Bronchial epithelial cell (primary cell): Measurements from ENCODE around the gene KL. TPM values are rescaled to one million over a fixed set of nuclear protein-coding genes. Genes with fewer than 3 reads are reported as not detected.

ENCODE experiments used
- DNase-seq: peaks from one replicate; pipeline ENCODE4 v3.0.0-alpha.2; 2010; ENCODE audit warnings: low read depth
- FAIRE-seq: peaks from 2 replicates; lab custom pipeline; 2011; peaks lifted over from hg19 to GRCh38; lab: Jason Lieb, UNC
- H3K27me3 ChIP-seq: 2 replicates; pipeline ENCODE4 v1.5.1; 2011; ENCODE audit warnings: low read length; ENCODE audit not compliant: control insufficient read depth, insufficient read depth
- H3K36me3 ChIP-seq: 2 replicates; pipeline ENCODE4 v1.5.1; 2011; ENCODE audit warnings: low read length; ENCODE audit not compliant: control insufficient read depth, insufficient read depth
- H3K4me3 ChIP-seq: 2 replicates; pipeline ENCODE4 v1.5.1; 2011; ENCODE audit warnings: mild to moderate bottlenecking, low read depth, low read length, control low read depth
- total RNA-seq: library from RNA; depleted of rRNA; stranded (reverse); fragments of >200 nt; gene quantifications from 2 replicates; pipeline ENCODE4 v1.2.1, GENCODE V29; 2014
- TF ChIP-seq, protein P1 (sequence below): IDR thresholded peaks from 2 replicates; pipeline ENCODE4 v1.5.1; 2011; ENCODE audit warnings: mild to moderate bottlenecking, moderate library complexity, low read length, control low read depth, inconsistent platforms; ENCODE audit not compliant: insufficient read depth, severe bottlenecking

KL gene
- total RNA-seq, 1 donor from 2014 or later, result not detected

- Histone ChIP-seq H3K27me3 (no peaks in the 10 kb centered on the region), H3K36me3 (no peaks in the 10 kb centered on the region), H3K4me3 (no peak overlapping the region)
- DNase-seq, result no peak
- TF ChIP-seq, protein P1, sequence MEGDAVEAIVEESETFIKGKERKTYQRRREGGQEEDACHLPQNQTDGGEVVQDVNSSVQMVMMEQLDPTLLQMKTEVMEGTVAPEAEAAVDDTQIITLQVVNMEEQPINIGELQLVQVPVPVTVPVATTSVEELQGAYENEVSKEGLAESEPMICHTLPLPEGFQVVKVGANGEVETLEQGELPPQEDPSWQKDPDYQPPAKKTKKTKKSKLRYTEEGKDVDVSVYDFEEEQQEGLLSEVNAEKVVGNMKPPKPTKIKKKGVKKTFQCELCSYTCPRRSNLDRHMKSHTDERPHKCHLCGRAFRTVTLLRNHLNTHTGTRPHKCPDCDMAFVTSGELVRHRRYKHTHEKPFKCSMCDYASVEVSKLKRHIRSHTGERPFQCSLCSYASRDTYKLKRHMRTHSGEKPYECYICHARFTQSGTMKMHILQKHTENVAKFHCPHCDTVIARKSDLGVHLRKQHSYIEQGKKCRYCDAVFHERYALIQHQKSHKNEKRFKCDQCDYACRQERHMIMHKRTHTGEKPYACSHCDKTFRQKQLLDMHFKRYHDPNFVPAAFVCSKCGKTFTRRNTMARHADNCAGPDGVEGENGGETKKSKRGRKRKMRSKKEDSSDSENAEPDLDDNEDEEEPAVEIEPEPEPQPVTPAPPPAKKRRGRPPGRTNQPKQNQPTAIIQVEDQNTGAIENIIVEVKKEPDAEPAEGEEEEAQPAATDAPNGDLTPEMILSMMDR, result no peak
- no peak for FAIRE-seq
These were observed 80.8 kb downstream of the KL start for GRCh38 chr13:33096886-33097605.

DNA sequence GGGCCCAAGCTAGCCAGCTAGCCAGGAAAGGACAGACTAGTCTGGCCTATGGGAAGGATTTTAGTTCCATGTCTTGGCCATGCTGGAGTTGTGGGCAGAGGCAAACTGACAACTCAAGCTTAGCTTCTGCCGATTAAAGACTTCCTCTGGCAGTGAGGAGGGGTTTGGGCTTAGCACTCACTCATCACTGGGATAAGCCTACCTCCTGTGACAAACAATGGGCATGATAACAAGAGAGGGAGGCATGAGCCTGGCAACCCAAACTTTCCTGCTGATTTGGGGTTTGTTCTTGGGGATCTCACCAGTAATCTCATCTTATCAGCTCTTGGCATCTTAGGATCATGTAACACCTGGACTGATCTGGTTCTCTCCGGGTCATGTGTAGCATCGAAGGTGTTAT is 83.6 kb downstream of the KL start:
- TF ChIP-seq, protein P1, result no peak
- H3K4me3 ChIP-seq, result no peak overlapping the region
- FAIRE-seq, result peak; percentile 83
- no peaks in the 10 kb centered on the region for H3K36me3 ChIP-seq
- no peaks in the 10 kb centered on the region for H3K27me3 ChIP-seq
- no peak for DNase-seq

- TF ChIP-seq, protein P1, result no peak
- FAIRE-seq, result no peak
- Histone ChIP-seq H3K36me3 (no peaks in the 10 kb centered on the region), H3K27me3 (no peaks in the 10 kb centered on the region), H3K4me3 (no peak overlapping the region)
- DNase-seq, result no peak
These were observed 84.7 kb downstream of the KL start for GRCh38 chr13:33100886-33101285.

GRCh38 chr13:33101835-33102234 is 85.6 kb downstream of the KL start:
- no peak for DNase-seq
- TF ChIP-seq, protein P1, result no peak
- H3K27me3 ChIP-seq, result no peaks in the 10 kb centered on the region
- H3K4me3 ChIP-seq, result no peak overlapping the region
- H3K36me3 ChIP-seq, result peaks cover 1% of the 10 kb centered on the region
- no peak for FAIRE-seq

GRCh38 chr13:33103457-33103856 is 87.2 kb downstream of the KL start:
- no peak for DNase-seq
- no peak overlapping the region for H3K4me3 ChIP-seq

More at GRCh38 chr13:33103457-33103856, 87.2 kb downstream of the KL start:
- TF ChIP-seq, protein P1, result no peak
- FAIRE-seq, result no peak
- peaks cover 1% of the 10 kb centered on the region for H3K36me3 ChIP-seq
- H3K27me3 ChIP-seq, result no peaks in the 10 kb centered on the region
